HepG2 (cell line): ENCODE data around the gene TOP1. TPM values are rescaled to one million over a fixed set of nuclear protein-coding genes. Genes with fewer than 3 reads are reported as not detected.
A peak's percentile ranks its signal among the peaks of the same experiment; 100 is the strongest.

ENCODE experiments used
- BHLHE40 ChIP-seq: IDR thresholded peaks from 2 replicates; pipeline ENCODE4 v1.6.1; 2011; ENCODE audit warnings: low read length, improper control_type of control experiment
- DPF2 ChIP-seq: sonication (generic); formaldehyde crosslinking; IDR thresholded peaks from 2 replicates; pipeline ENCODE4 v1.4.0; 2020; ENCODE audit warnings: mild to moderate bottlenecking, low read depth, missing genetic modification reagents, borderline replicate concordance
- ELK4 ChIP-seq: sonication (generic); formaldehyde crosslinking; IDR thresholded peaks from 2 replicates; pipeline ENCODE4 v1.9.0; 2021; ENCODE audit warnings: missing genetic modification reagents, borderline replicate concordance
- FOXM1 ChIP-seq: sonication (generic); formaldehyde crosslinking; IDR thresholded peaks from 2 replicates; pipeline ENCODE4 v1.5.0; 2020; ENCODE audit warnings: missing genetic modification reagents
- HNRNPLL ChIP-seq: fragments of 200-400 bp; formaldehyde crosslinking; IDR thresholded peaks from 2 replicates; pipeline ENCODE4 v1.6.1; 2017; ENCODE audit warnings: mild to moderate bottlenecking, low read depth, low read length; ENCODE audit not compliant: poor library complexity, severe bottlenecking
- MAFF ChIP-seq: IDR thresholded peaks from 2 replicates; pipeline ENCODE4 v1.6.1; 2011; ENCODE audit warnings: low read depth, low read length, improper control_type of control experiment
- MXI1 ChIP-seq: IDR thresholded peaks from 3 replicates; pipeline ENCODE4 v1.6.1; 2012; ENCODE audit warnings: low read depth, low read length, inconsistent platforms, borderline replicate concordance
- PCBP2 ChIP-seq: fragments of 200-400 bp; formaldehyde crosslinking; optimal IDR thresholded peaks from 2 replicates; pipeline ENCODE3; 2018; ENCODE audit warnings: low read length, low read depth; ENCODE audit not compliant: poor library complexity, severe bottlenecking
- PRPF4 ChIP-seq: fragments of 200-400 bp; formaldehyde crosslinking; IDR thresholded peaks from 2 replicates; pipeline ENCODE4 v1.6.1; 2016; ENCODE audit warnings: low read length, low read depth; ENCODE audit not compliant: poor library complexity, severe bottlenecking
- SAP130 ChIP-seq: IDR thresholded peaks from 2 replicates; pipeline ENCODE4 v1.6.1; 2016; ENCODE audit warnings: low read depth
- SMC3 ChIP-seq: IDR thresholded peaks from 2 replicates; pipeline ENCODE4 v1.6.1; 2011; ENCODE audit warnings: low read length, improper control_type of control experiment
- TIGD3 ChIP-seq: sonication (generic); formaldehyde crosslinking; IDR thresholded peaks from 2 replicates; pipeline ENCODE4 v1.5.1; 2020; ENCODE audit warnings: mild to moderate bottlenecking, missing genetic modification reagents, borderline replicate concordance
- ZBTB14 ChIP-seq: sonication (generic); formaldehyde crosslinking; IDR thresholded peaks from 2 replicates; pipeline ENCODE4 v1.4.0; 2020; ENCODE audit warnings: missing genetic modification reagents
- ZFP1 ChIP-seq: IDR thresholded peaks from 2 replicates; pipeline ENCODE4 v1.6.1; 2016
- ZNF446 ChIP-seq: sonication (generic); formaldehyde crosslinking; IDR thresholded peaks from 2 replicates; pipeline ENCODE4 v1.5.0; 2020; ENCODE audit warnings: mild to moderate bottlenecking, missing genetic modification reagents
- ZNF564 ChIP-seq: sonication (generic); formaldehyde crosslinking; IDR thresholded peaks from 2 replicates; pipeline ENCODE4 v1.8.1; 2023; ENCODE audit warnings: mild to moderate bottlenecking, missing genetic modification reagents
- ZNF720 ChIP-seq: sonication (generic); formaldehyde crosslinking; IDR thresholded peaks from 2 replicates; pipeline ENCODE4 v1.4.0; 2020; ENCODE audit warnings: missing genetic modification reagents
- ZNF761 ChIP-seq: sonication (generic); formaldehyde crosslinking; conservative IDR thresholded peaks from 2 replicates; pipeline ENCODE4 v1.4.0; 2020; ENCODE audit warnings: mild to moderate bottlenecking, missing genetic modification reagents
- ZNF776 ChIP-seq: sonication (generic); formaldehyde crosslinking; IDR thresholded peaks from 2 replicates; pipeline ENCODE4 v1.4.0; 2020; ENCODE audit warnings: mild to moderate bottlenecking, missing genetic modification reagents
- ZUFSP ChIP-seq: sonication (generic); formaldehyde crosslinking; IDR thresholded peaks from 2 replicates; pipeline ENCODE4 v1.9.0; 2021; ENCODE audit warnings: missing genetic modification reagents, mild to moderate bottlenecking, borderline replicate concordance
- polyA plus RNA-seq, 8 experiments: library from polyadenylated mRNA; depleted of rRNA in 3 of 8; stranded (reverse) in 7 of 8; unstranded in 1 of 8; fragments of >200 nt; fragmentation: Illumina TruSeq in 4 of 8; extraction: Trizol in 4 of 8; gene quantifications; 2 replicates each; pipeline versions ENCODE4 v1.2.1 to v1.2.3, GENCODE V29; 2011 to 2016; ENCODE audit warnings: low read depth in 4 of 8, missing spikeins in 1 of 8, mixed read lengths in 1 of 8; ENCODE audit not compliant: insufficient read depth in 1 of 8
- total RNA-seq, 5 experiments: library from RNA; depleted of rRNA; stranded (reverse); fragments of >200 nt; fragmentation: Illumina TruSeq; extraction: Trizol; gene quantifications; 2 replicates each; pipeline ENCODE4 v1.2.3, GENCODE V29; 2016; ENCODE audit warnings: low read depth in 1 of 5
- TF ChIP-seq, protein P1 (sequence below): sonication (generic); formaldehyde crosslinking; IDR thresholded peaks from 2 replicates; pipeline ENCODE4 v1.8.0; 2023; ENCODE audit warnings: mild to moderate bottlenecking, missing genetic modification reagents
- TF ChIP-seq, protein P2 (sequence below): sonication (generic); formaldehyde crosslinking; IDR thresholded peaks from 2 replicates; pipeline ENCODE4 v1.9.0; 2021; ENCODE audit warnings: missing genetic modification reagents, borderline replicate concordance

TOP1 gene
- total and polyA plus RNA-seq, 2 of the 13 experiments (the other 11 are each of a cell fraction or from before 2014, with no cell fraction given) = 10.2 to 19.4 TPM

DNA sequence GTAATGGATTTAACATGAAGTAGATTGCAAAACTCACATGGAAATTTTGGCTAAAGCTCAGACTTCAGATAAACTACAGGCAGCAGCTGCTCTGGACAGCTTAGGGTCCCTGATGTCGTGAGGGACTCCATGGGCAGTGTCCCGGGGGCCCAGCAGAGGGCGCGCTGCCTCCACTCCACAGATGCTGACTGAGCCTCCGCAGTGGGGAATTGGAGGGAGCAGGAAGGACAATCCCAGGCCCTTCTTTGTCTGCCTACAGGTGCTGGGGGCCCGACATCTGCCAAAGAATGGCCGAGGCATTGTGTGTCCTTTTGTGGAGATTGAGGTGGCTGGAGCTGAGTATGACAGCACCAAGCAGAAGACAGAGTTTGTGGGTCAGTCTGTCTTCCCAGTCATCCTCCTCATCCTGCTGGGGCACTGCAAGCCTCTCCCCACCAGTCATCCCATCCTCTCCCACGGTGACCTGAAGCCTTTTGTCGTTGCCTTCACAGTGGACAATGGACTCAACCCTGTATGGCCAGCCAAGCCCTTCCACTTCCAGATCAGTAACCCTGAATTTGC lies 144.6 kb downstream of the TOP1 start (continued):
- TF ChIP-seq, protein P1, sequence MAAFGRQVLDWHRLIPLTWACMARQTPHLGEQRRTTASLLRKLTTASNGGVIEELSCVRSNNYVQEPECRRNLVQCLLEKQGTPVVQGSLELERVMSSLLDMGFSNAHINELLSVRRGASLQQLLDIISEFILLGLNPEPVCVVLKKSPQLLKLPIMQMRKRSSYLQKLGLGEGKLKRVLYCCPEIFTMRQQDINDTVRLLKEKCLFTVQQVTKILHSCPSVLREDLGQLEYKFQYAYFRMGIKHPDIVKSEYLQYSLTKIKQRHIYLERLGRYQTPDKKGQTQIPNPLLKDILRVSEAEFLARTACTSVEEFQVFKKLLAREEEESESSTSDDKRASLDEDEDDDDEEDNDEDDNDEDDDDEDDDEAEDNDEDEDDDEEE (CRISPR knock-in tag) = 0 out of 2 replicates have a peak, but pooled peaks have one; percentile 33
- TF ChIP-seq SMC3 = peak; percentile 84
- no peak for TF ChIP-seq HNRNPLL
- TF ChIP-seq ZUFSP = no peak
- TF ChIP-seq BHLHE40 = peak; percentile 41; the same call in 1 of the 2 replicates
- TF ChIP-seq PRPF4 = no peak
- TF ChIP-seq ZNF446 (CRISPR knock-in tag) = peak; percentile 79; the same call in 1 of the 2 replicates
- no peak for TF ChIP-seq SAP130
- TF ChIP-seq ELK4 (CRISPR knock-in tag) = no peak
- TF ChIP-seq ZNF720 = no peak
- 0 out of 2 replicates have a peak, but pooled peaks have one; percentile 20 for TF ChIP-seq MAFF
- no peak for TF ChIP-seq ZNF564 (CRISPR knock-in tag)
- no peak for TF ChIP-seq ZNF776 (CRISPR knock-in tag)
- TF ChIP-seq MXI1 = peak; percentile 18; the same call in 1 of the 3 replicates
- no peak for TF ChIP-seq PCBP2
- no peak for TF ChIP-seq FOXM1
- TF ChIP-seq, protein P2, sequence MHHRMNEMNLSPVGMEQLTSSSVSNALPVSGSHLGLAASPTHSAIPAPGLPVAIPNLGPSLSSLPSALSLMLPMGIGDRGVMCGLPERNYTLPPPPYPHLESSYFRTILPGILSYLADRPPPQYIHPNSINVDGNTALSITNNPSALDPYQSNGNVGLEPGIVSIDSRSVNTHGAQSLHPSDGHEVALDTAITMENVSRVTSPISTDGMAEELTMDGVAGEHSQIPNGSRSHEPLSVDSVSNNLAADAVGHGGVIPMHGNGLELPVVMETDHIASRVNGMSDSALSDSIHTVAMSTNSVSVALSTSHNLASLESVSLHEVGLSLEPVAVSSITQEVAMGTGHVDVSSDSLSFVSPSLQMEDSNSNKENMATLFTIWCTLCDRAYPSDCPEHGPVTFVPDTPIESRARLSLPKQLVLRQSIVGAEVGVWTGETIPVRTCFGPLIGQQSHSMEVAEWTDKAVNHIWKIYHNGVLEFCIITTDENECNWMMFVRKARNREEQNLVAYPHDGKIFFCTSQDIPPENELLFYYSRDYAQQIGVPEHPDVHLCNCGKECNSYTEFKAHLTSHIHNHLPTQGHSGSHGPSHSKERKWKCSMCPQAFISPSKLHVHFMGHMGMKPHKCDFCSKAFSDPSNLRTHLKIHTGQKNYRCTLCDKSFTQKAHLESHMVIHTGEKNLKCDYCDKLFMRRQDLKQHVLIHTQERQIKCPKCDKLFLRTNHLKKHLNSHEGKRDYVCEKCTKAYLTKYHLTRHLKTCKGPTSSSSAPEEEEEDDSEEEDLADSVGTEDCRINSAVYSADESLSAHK (CRISPR knock-in tag) = no peak
- TF ChIP-seq ZBTB14 (CRISPR knock-in tag) = no peak
- TF ChIP-seq TIGD3 (CRISPR knock-in tag) = no peak
- no peak for TF ChIP-seq DPF2 (CRISPR knock-in tag)
- no peak for TF ChIP-seq ZNF761 (CRISPR knock-in tag)
- no peak for TF ChIP-seq ZFP1 (CRISPR knock-in tag)
